Fibroblast of upper back skin (primary cell): ENCODE measurements around the gene FHIP1B.

Source experiments
- DNase-seq: peaks from one replicate; pipeline ENCODE4 v3.0.0-alpha.2; 2013

The FHIP1B gene

DNA sequence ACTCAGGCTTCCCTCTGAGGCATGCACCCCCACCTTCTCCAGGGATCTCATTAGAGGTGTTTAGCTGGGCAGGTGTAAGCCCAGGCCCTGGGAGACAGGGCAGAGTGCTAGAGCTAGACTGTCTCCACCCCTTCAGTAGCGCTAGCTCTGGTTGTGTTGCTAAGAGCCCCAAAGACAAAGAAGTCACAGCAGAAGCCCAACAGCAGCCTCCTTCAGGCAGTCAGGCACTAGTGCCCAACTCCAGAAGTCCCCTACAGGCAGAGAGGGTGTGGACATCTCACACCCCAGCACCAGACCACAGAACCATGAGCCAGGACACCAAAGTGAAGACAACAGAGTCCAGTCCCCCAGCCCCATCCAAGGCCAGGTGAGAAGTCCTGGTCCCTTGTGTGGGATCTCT is 4.5 kb upstream of the FHIP1B start, which contains the start of gene CNGA4:
Gene CNGA4, plus strand, starts transcription at position 188 of the 400 bp plus-strand sequence. Its CDS starts 118 bp downstream, at position 306.
- no peak for DNase-seq

DNA sequence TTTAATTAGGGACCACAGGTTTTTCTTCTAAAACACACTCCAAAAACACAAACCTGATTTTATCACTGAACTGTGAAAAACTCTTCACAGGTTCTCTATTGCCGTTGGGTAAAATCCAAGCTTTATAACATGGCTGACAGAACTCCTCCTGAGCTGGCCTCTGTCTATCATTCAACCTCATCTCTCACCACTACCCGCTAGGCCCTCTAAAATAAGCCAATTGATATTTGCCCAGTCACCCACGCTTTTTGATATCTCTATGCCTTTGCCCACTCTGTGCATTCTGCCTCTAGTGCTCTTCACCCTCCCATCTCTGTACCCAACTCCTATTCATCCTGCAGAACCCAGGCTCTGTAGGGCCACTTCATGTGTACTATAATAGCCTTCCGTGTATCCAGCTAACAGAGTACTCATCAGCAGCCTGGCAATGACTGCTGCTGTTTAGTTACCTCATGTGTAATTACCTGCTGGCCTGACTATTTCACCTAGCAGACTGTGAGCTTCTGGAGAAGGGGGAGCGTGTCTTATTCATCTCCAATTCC is 3.4 kb upstream of the FHIP1B start:
- DNase-seq, result no peak

DNA sequence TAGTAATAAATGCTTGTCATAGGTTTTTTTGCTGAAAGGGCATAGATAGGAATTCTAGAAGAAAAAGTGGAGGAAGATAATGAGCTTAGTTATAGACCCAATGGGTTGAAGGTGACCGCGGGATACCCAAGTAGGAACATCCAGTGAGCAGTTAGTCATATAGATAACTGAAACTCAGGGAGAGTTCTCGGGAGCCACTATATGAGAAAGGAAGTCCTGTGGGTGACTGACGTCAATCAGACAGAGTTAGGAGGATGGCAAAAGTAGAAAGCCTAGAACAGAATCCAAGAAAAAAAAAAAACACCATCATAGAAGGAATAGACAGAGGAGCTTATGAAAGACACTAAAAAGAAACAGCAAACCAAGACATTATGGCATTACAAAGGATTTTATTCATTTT is 2.8 kb upstream of the FHIP1B start:
- DNase-seq, result no peak

DNA sequence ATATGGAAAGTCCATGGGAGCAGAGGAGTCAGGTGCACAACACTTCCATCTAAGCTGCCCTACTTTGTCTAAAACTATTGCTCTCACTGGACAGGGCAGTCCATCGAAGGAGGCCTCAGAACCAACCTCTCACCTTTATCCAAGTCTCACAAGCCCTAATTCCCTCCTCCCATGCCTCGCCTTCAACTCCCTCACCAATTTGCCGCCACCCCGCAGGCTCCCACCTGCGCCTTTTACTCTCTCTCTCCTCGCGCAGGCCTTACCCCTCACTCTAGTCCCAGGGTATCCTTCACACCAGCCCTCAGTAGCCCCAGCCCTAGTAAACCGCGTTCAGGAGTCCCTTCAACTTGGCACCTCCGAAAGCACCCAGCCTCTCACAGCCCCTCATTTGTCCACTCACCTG is 451 bp downstream of the FHIP1B start:
- DNase-seq, result no peak

DNA sequence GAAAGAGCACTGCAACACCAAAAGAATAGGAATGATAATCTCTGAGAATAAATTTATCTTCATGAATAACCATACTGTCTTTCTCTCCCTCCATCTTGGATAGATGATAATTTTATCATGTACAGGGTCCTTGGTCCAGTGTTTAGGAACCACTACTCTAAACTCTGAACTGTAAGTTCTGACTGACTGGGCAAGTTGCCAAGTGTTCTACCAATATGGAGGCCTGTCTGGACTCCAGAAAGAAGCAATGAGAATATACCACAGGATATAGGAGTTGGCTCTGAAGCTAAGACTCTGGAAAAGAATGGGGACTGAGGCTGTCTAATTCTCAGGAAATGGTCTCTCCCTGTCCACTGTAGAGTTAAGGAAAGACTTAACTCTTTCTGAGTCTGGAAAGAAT is 1.5 kb downstream of the FHIP1B start:
- no peak for DNase-seq

DNA sequence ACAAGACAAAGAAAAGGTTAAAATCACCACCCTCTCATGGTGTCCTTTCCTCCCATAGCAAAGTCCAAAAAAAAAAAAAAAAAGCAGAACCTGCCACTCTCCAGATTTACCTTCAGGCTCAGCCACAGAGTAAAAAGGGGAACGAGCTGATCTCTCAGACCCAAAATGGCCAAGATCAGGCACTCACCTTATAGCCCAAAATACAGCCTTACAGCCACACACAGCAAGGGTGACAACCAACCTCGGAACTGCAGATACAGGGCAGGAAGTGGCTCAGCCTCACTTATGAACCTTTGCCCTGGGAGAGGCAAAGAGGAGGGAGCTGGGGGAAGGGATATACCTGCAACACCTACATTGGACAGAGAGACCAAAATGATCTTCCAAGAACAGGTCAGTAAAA is 4.5 kb downstream of the FHIP1B start:
- no peak for DNase-seq

DNA sequence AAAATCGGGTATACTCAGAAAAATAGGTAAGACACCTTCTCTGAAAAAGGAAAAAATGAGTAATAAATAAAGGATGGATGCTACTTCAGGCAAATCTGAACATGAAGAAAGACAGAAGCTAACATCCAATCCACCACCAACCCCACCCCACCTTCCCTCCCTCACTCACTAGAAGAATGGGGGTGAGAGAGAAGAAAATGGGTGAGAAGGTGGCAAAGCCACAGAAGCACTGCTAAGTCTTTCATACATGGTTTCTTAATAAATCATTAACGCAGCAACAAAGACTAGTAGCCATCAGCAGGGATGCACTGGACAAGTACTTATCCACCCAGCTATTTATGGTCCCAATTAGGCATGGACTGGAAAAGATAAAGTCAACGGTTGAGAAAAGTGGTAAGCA is 5.9 kb downstream of the FHIP1B start:
- no peak for DNase-seq

DNA sequence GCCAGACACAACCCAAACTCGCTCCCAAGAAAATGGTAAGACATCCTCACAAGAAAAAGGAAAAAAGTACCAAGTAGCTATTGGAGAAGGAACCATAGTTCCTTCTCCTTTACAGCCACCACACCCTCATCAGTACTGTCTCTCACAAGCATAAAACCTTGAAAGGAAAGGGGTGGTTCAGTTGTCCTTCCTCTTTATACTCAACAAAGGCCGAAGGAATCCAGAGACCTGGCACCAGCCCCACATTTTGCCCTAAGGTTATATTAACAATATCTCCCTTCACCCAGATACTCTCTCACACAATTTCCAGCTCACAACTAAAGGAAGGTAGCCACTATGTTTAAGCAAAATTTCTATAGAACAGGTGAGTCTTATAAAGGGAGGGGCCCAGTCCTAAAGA is 8.5 kb downstream of the FHIP1B start:
- no peak for DNase-seq

DNA sequence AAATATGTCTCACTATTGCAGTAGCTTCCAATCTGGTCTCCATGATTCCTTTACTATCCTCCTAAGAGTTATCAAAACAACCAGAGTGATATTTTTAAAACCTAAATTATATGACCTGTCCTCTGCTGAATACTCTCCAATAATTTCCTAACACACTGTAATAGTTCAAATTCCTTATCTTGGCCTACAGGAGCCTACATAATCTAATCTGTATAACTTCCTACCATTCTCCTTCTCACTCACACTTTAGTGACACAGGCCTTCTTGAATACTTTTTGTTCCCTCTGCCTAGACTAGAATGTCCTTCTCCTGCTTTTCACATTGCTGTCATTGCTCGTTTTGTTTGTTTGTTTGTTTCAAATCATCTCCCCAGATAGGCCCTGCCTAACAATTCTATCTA is 9.4 kb downstream of the FHIP1B start:
- no peak for DNase-seq

DNA sequence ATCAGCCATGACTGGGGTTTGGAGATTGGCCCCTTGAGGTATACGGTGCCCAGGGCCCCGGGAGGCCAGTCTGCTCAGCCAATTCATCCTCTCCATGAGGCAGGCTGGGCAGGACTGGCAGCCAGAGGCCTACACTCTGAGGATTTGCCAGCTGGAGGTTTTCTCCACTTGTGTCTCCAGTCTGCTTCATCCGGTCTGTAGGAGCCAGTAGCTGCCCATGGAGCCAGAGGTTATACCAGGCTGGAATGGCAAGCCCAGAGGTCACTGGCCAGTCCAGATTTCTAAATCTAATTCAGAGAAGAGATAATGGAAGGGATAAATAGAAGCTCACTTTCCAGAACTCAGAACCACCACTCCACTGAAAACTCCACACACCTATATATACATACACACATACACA is 10.0 kb downstream of the FHIP1B start:
- no peak for DNase-seq

DNA sequence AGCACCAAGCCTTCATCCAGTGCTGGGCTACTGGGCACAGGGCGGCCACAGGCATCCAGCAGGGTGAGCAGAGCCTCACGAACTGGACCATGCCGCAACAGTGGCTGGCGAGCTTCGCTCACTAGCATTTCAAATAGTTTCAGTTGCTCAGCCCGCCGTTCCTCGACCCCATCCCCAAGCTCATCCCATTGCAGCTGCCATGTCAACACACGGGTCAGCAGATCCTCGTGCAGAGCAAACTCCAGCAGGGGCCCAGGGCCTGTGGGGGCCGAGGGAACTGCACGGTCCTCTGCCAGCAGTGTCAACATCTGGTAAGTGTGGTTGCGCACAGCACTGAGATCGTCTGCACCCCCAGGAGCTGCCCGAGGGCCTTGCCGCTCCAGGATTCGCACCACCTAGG is 10.6 kb downstream of the FHIP1B start:
- DNase-seq, result no peak

DNA sequence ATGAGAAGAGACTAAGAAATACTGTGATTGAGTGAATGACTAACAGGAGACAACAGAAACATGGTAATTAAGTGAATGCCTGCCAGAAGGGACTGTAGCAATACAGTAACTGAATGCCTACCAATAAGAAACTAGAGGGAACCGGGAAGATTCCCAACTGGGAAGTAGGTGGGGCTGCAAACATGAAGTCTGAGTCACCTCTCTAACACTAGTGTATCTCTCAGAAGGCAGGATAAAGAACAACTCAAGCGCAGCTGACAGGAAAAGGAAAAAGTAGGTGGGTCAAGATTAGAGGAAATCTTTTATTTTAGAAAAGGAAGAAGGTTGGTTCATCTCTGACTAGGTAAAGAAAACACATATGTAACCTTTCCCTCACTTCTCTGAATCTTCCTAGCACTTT is 15.1 kb downstream of the FHIP1B start:
- peak; percentile 85 for DNase-seq

DNA sequence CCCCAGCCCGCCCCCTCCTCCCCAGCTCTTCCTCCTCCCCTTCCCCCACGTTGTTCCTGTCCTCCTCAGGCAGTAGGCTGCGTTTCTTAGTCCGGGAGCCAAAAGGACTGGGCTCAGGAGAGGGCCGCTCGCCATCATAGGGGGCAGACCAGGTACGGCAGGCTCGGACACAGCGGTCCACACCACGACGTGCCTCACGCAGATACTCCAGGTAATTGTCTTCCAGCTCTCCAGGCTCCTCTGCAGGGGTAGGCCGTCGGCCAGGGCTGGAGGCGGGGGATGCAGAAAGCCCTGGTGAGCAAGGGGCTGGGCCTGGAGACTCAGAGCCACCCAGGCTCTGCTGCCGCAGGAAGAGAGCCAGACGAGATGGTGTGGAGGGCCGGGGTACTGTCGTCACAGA is 16.7 kb downstream of the FHIP1B start:
- DNase-seq, result no peak

DNA sequence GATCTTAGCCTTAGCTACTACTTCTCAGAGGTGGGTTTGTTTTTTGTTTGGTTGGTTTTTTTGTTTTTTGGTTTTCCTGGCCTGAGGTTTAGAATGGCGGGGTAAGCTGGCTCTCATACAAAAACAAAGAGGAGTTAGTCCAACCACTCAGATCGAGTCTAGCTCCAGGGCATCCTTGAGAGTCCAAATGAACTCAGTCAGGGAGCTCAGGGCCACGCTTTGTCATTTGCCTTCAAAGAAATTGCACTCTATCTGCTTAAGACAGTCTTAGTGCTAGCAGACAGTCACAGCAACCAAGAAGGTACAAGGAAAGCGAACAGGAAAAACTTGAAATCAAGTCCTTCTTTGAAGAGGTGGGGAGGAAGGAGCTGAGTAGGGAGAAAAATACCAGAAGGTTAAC is 17.9 kb downstream of the FHIP1B start:
- no peak for DNase-seq

DNA sequence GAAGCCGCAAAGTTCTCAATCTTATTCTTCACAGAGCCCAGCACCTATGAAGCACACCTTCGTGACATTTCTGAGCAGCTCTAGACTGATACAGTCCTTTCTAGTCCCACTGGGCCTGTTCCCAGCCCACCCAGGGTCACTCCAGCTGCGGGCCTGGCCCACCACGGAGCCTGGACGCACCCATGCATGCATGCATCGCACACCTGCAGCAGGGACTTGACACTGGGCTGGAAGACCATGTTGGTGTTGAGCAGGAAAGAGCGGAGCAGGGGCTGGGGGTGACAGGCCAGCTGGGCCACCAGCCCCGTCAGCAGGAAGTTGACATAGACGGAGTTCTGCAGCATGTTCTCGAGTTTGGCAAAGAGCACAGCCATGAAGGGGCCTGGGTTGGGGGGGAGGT is 19.9 kb downstream of the FHIP1B start:
- DNase-seq, result no peak

DNA sequence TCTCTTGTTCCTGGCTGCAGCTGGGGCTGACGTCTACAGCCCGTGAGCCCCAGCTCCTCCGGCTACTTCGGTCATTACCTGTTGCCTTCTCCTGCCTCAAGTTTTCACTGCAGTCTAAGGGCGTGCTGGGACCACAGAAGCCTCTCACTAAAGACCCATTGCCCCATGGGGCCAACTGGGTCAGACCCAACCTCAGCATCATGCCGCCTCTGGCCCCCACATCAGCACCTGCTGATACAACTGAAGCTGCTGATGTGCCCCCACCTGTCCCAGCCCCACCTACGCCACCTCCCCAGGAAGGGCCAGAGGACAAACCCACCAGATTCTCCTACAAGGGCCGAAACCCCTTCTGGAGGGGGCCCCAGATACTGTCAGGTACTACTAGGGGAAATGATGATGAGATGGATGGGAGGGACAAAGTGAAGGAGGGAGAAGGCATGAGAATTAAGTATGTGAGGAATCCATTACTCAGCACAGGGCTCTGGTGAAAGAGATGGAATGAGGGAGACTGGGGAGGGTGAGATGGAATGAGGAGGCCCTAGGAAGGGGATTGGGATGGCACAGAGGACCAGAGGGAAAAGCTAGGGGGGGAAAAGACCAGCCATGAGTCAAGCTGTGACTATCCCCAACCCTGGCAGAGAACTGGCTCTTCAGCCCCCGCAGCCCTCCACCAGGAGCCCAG is 24.0 kb downstream of the FHIP1B start:
- peak; percentile 57 for DNase-seq

DNA sequence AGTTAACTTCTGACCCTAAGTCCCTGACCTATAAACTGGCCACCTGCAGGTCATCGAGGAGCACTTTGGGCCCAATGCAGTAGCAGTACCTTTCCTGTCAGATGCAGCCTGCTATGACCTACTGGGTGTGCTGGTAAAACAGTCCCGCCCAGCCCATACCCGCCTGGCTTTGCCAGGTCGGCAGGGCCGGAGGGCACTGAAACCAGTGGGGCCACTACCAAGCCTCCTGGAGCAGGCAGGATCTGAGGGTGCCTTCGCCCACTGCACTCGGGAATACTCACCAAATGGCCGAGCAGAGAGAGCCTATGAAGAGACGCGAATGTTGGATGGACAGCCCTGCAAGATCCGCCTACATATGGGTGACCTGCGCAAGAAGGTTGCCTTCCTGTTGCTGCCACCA is 24.6 kb downstream of the FHIP1B start:
- DNase-seq, result no peak

DNA sequence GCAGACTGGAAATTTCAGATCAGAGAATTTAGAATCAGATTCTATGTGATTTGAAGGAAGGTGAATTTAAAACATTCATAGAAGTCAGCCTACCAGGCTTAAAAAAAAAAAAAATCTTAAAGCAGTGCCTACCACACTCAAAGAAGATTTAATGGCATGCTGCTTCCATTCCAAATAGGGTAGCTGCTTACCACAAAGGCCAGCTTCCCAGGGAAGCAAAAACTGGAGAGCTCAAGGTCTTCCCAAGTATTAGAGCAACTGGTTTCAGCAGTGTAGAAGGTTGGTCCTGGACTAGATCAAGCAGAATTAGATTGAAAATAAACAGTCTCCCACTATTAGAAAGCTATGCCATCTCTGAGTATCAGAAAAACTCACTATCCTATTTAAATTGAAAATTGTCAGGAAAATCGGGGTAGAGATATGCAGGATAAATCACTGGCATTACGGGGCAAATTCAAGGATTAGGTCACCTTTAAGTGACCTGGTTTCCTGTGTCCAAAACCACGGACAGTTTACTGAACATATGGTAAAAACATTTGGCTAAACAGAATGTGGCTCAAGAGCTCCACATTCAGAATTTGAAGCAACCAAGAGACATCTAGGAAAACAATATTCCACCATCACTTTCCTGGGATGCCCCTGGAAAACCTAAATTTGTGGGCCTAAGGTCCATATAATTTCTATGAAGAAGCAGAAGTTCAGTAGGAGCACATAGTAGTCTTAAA is 27.8 kb downstream of the FHIP1B start:
- DNase-seq, result peak; percentile 7

DNA sequence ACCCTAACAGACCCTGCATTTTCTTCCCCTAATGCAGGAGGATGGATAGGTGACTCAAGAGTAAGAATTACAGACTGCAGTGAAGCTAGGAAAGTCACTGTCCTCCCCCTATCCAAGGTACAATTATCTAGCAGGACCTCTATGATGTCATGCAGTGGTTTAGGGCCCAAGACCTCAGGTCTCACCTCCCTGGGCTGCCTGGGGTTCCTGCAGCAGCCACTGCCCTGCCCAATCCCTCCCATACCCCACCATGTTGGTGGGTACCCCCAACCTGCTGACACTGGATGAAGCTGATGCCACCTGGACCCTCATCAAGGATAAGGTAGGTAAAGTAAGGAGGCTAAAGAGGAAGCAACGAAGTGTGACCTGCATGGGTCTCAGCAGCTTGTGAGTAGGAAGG is 29.1 kb downstream of the FHIP1B start, which contains the start of gene C11orf42:
Gene C11orf42, plus strand, starts transcription at position 192 of the 400 bp plus-strand sequence. Its CDS starts 59 bp downstream, at position 251.
- DNase-seq, result no peak

DNA sequence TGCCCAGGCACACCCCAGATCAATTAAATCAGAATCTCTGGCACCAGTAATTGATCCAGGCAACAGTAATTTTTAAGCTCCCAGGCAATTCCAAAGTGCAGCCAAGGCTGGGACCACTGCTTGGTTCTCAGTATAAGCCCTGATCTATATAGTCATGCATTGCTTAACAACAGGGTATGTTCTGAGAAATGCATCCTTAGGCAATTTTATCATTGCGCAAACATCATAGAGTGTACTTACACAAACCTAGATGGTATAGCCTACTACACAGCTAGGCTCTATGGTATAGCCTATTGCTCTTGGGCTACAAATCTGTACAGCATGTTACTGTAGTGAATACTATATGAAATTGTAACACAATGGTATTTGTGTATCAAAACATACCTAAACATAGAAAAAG is 29.7 kb downstream of the FHIP1B start:
- DNase-seq, result peak; percentile 11

DNA sequence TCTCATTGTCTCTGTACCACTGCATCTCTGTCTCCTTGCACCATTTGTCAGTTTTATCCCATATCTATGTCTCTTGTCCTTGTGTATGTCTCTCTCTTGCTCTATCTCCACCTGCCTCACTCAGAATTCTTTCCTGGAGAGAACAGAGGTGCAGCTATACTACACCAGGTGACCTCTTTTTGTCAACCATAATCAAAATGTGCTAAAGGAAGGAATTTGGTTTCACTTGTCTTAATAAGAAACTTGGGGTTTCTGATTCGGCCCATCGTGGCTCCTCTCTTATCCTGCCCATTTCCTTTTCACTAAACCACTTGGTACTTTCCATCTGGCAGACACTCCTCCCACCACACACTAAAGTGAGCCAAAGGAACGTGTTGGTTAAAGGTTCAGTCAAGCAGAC is 31.1 kb downstream of the FHIP1B start:
- DNase-seq, result no peak

DNA sequence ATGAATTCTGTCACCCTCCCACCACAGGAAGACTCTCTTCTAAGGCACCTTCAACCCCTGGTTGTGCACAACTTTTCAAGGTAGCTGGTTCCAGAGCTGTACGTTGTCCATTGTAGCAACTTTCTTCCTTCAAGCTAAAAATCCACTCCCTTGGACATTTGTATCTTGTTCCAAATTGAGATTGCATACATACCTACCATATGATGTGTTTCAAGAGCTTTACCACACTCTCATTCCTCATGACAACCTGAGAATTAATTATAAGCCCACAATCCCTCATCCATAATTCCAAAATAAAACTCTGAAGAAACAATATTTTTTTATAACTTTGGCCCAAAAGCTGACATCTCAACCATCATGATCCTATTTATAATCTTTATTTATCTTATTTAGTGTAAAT is 32.4 kb downstream of the FHIP1B start:
- peak; percentile 61 for DNase-seq

DNA sequence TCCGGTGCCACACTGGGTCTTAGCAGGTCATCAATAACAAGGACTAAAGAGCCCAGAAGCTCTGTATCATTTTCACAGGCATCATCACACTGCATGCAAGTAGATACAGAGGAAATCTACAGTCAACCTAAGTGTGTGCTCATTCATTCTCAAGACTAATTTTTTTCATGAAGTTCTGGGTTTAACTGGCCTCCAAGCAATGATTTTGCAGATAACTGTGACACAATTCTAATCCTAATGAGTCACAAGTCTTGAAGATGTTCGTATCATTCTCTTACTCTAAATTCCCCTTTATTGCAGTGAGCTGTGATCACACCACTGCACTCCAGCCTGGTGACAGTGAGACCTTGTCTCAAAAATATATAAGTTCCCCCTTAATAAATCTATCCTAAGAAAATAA is 33.0 kb downstream of the FHIP1B start:
- DNase-seq, result peak; percentile 26

DNA sequence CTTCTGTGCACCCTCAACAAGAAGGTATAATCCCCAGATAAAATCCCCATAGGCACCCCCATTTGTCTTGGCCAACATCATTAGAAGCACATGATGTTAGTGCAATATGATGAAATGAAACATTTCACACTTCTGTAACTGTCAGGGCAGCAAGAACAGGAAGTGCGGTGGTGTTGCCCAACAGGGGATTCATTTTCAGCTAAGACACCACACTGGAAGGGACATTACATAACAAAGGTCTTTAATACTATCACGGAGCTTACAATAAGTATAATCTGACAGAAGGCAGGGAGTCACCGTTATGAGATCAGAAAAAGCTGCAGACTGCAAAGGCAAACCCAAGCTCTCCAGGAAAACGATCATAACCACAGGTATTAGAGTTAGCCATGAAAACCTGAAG is 33.5 kb downstream of the FHIP1B start:
- no peak for DNase-seq
